Cerebellar nuclear complex (tissue), 1 donor: Measurements from ENCODE around the gene LRRC40.
"Not testable (repeated sequence)": the region's sequence is repeated elsewhere in the genome, so short reads cannot be mapped to it uniquely, and the experiment has no call there.

ENCODE experiments used
- DNase-seq, 2 experiments: peaks; one replicate each; lab custom pipeline; 2025; lab: John Stamatoyannopoulos, UW

LRRC40 gene

GRCh38 chr1:70202173-70202758 lies 3.1 kb downstream of the LRRC40 start:
- DNase-seq: no peak

GRCh38 chr1:70200065-70200464 lies 5.3 kb downstream of the LRRC40 start:
- no peak for DNase-seq

- DNase-seq: no peak
Observed at GRCh38 chr1:70196333-70196732, 9.0 kb downstream of the LRRC40 start.

- no peak for DNase-seq
Observed at GRCh38 chr1:70195342-70195741, 10.0 kb downstream of the LRRC40 start.

- no peak for DNase-seq
Observed at GRCh38 chr1:70194601-70195000, 10.8 kb downstream of the LRRC40 start.

GRCh38 chr1:70192446-70192845 lies 12.9 kb downstream of the LRRC40 start:
- not testable (repeated sequence) for DNase-seq

GRCh38 chr1:70190180-70190579 lies 15.2 kb downstream of the LRRC40 start:
- no peak for DNase-seq

- no peak for DNase-seq
Observed at GRCh38 chr1:70188522-70188921, 16.9 kb downstream of the LRRC40 start.

GRCh38 chr1:70185181-70185580 lies 20.2 kb downstream of the LRRC40 start:
- not testable (repeated sequence) for DNase-seq

- DNase-seq: no peak
Observed at GRCh38 chr1:70171512-70171911, 33.9 kb downstream of the LRRC40 start.

GRCh38 chr1:70169018-70169839 lies 36.1 kb downstream of the LRRC40 start:
- DNase-seq: no peak

- no peak for DNase-seq
Observed at GRCh38 chr1:70168283-70168682, 37.1 kb downstream of the LRRC40 start.

GRCh38 chr1:70164350-70164749 lies 41.0 kb downstream of the LRRC40 start:
- DNase-seq: no peak

GRCh38 chr1:70156529-70157120 lies 48.8 kb downstream of the LRRC40 start:
- DNase-seq: no peak

- DNase-seq: no peak
Observed at GRCh38 chr1:70153739-70154138, 51.6 kb downstream of the LRRC40 start.

GRCh38 chr1:70150444-70150843 lies 54.9 kb downstream of the LRRC40 start:
- no peak for DNase-seq

GRCh38 chr1:70146488-70146887 lies 58.9 kb downstream of the LRRC40 start:
- no peak for DNase-seq

- no peak for DNase-seq
Observed at GRCh38 chr1:70143048-70143659, 62.2 kb downstream of the LRRC40 start.

GRCh38 chr1:70142075-70142474 lies 63.3 kb downstream of the LRRC40 start:
- no peak for DNase-seq

- no peak for DNase-seq
Observed at GRCh38 chr1:70140894-70141293, 64.5 kb downstream of the LRRC40 start.

GRCh38 chr1:70140343-70140742 lies 65.0 kb downstream of the LRRC40 start:
- no peak for DNase-seq

GRCh38 chr1:70134148-70134547 lies 71.2 kb downstream of the LRRC40 start:
- DNase-seq: no peak

GRCh38 chr1:70117046-70117445 lies 88.3 kb downstream of the LRRC40 start:
- DNase-seq: no peak
